Stimulated activated CD8-positive, alpha-beta memory T cell treated with anti-CD3 and anti-CD28 coated beads, Interleukin-15, amount 100 ng/mL, for 48 hours (primary cell): ENCODE results near the gene ZCCHC8.
"Not testable (repeated sequence)": the region's sequence is repeated elsewhere in the genome, so short reads cannot be mapped to it uniquely, and the experiment has no call there.

Experiments used
- DNase-seq, 2 donors: peaks; one replicate each; pipeline ENCODE4 v3.0.0-alpha.2; 2020; ENCODE audit warnings: low read depth in 2 of 2

The ZCCHC8 gene

GRCh38 chr12:122508163-122508562 lies 7.4 kb upstream of the ZCCHC8 start:
- no peak for DNase-seq

- DNase-seq = no peak
Measured at GRCh38 chr12:122506393-122506938, 5.7 kb upstream of the ZCCHC8 start.

- DNase-seq = no peak
Measured at GRCh38 chr12:122505419-122506051, 4.8 kb upstream of the ZCCHC8 start.

GRCh38 chr12:122503783-122504590 lies 3.3 kb upstream of the ZCCHC8 start:
- DNase-seq = no peak

GRCh38 chr12:122503147-122503751 lies 2.5 kb upstream of the ZCCHC8 start:
- no peak for DNase-seq

- DNase-seq = no peak
Measured at GRCh38 chr12:122501489-122501989, 807 bp upstream of the ZCCHC8 start.

- DNase-seq = peak; percentile 14 to 21
Measured at GRCh38 chr12:122499991-122500684, 594 bp downstream of the ZCCHC8 start.

GRCh38 chr12:122495258-122495657 lies 5.5 kb downstream of the ZCCHC8 start:
- no peak for DNase-seq

GRCh38 chr12:122493222-122493621 lies 7.5 kb downstream of the ZCCHC8 start:
- not testable (repeated sequence) for DNase-seq

GRCh38 chr12:122491991-122492390 lies 8.7 kb downstream of the ZCCHC8 start:
- no peak for DNase-seq

GRCh38 chr12:122489038-122489437 lies 11.7 kb downstream of the ZCCHC8 start:
- DNase-seq = no peak

- DNase-seq = not testable (repeated sequence)
Measured at GRCh38 chr12:122487807-122488206, 12.9 kb downstream of the ZCCHC8 start.

- no peak for DNase-seq
Measured at GRCh38 chr12:122486805-122487426, 13.8 kb downstream of the ZCCHC8 start.

- not testable (repeated sequence) for DNase-seq
Measured at GRCh38 chr12:122486360-122486759, 14.4 kb downstream of the ZCCHC8 start.

GRCh38 chr12:122484385-122484784 lies 16.3 kb downstream of the ZCCHC8 start:
- DNase-seq = not testable (repeated sequence)

GRCh38 chr12:122483969-122484368 lies 16.8 kb downstream of the ZCCHC8 start:
- no peak for DNase-seq

GRCh38 chr12:122481861-122482260 lies 18.9 kb downstream of the ZCCHC8 start:
- no peak for DNase-seq

GRCh38 chr12:122480753-122481152 lies 20.0 kb downstream of the ZCCHC8 start:
- DNase-seq = no peak

GRCh38 chr12:122474324-122474716 lies 26.4 kb downstream of the ZCCHC8 start:
- no peak for DNase-seq

- DNase-seq = peak; percentile 48 to 68
Measured at GRCh38 chr12:122473543-122474323, 27.0 kb downstream of the ZCCHC8 start.
